Measurements from ENCODE around the gene RSPH6A.

DNA sequence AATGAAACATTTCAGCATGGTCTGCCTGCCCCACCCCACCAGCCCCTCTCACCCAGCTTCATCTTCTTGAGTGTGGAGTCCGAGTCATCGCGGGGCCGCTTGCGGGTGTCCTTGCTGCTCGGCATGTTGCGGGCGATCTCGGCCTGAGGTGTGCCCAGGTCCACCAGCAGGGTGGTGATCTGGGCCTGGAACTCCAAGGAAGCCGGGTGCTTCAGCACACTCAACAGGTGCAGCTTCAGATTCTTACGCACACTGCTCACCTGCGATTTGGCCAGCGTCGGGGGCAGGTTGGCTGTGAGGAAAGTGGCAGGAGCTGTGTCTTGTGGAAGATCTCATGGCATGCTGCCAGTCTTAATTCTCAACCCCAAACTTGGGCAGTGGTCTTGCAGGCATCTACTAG, 27.1 kb upstream of the RSPH6A start:
- no peak for TF ChIP-seq CTCF (IDR thresholded peaks at IDR 0.05)
- no peak for TF ChIP-seq POLR2AphosphoS5 (IDR thresholded peaks at IDR 0.05)
- no peak for TF ChIP-seq EP300 (IDR thresholded peaks at IDR 0.05)
- no peak for TF ChIP-seq POLR2A (IDR thresholded peaks at IDR 0.05)

All from upper lobe of left lung (tissue), 4 donors.